Panc1 (cell line): ENCODE results near the gene JAKMIP3. TPM values are rescaled to one million over a fixed set of nuclear protein-coding genes. Genes with fewer than 3 reads are reported as not detected.

Experiments used
- ATAC-seq: fragments of 200-7000 bp; cut with Tn5 transposase; 2 replicates; pipeline ENCODE4 v1.9.1; 2020; ENCODE audit warnings: mild to moderate bottlenecking, moderate library complexity
- BruUV-seq: library from RNA; stranded (reverse); fragments of 400-500 nt; replicated peaks from 2 replicates; lab custom pipeline; 2021; lab: Mats Ljungman, UMichigan
- CTCF ChIA-PET: fragments of 300-600 bp; sonication (Branson Sonifier 250); formaldehyde crosslinking; loops from one replicate; lab custom pipeline; 2022; ENCODE audit warnings: antibody characterized with exemption; lab: Charles Lee
- POLR2A ChIA-PET: fragments of 300-600 bp; sonication (Branson Sonifier 250); formaldehyde crosslinking; loops from one replicate; lab custom pipeline; 2022; ENCODE audit warnings: antibody characterized with exemption; lab: Charles Lee
- DNase-seq: peaks from one replicate; pipeline ENCODE4 v3.0.0-alpha.2; 2010; ENCODE audit warnings: low read depth, low spot score
- H3K27ac ChIP-seq: 2 replicates; pipeline ENCODE4 v1.5.1; 2011; ENCODE audit warnings: mild to moderate bottlenecking, low read length, inconsistent platforms
- H3K27me3 ChIP-seq: fragments of 200-500 bp; sonication (Bioruptor generic); 2 replicates; pipeline ENCODE4 v1.6.0; 2014; ENCODE audit warnings: low read length, inconsistent platforms; ENCODE audit not compliant: control insufficient read depth, insufficient read depth
- H3K36me3 ChIP-seq: fragments of 200-500 bp; sonication (Bioruptor generic); 2 replicates; pipeline ENCODE4 v1.5.1; 2014; ENCODE audit warnings: inconsistent platforms, mild to moderate bottlenecking, low read length, moderate library complexity; ENCODE audit not compliant: control insufficient read depth, insufficient read depth
- H3K4me1 ChIP-seq: 2 replicates; pipeline ENCODE4 v1.5.1; 2011; ENCODE audit warnings: inconsistent platforms, mild to moderate bottlenecking, low read length, moderate library complexity; ENCODE audit not compliant: control insufficient read depth, insufficient read depth
- H3K4me3 ChIP-seq, 2 experiments: 2 replicates each; pipeline ENCODE4 v1.5.1; 2011 to 2012; ENCODE audit warnings: low read depth in 2 of 2, low read length in 2 of 2, mild to moderate bottlenecking in 2 of 2, inconsistent platforms in 1 of 2, moderate library complexity in 1 of 2
- H3K9me3 ChIP-seq: fragments of 200-500 bp; sonication (Bioruptor generic); 2 replicates; pipeline ENCODE4 v1.5.1; 2014; ENCODE audit warnings: low read depth, mild to moderate bottlenecking, inconsistent platforms, low read length, moderate library complexity; ENCODE audit not compliant: control insufficient read depth, insufficient read depth
- CTCF ChIP-seq: fragments of 450-650 bp; IDR thresholded peaks from 2 replicates; pipeline ENCODE4 v1.5.1; 2017; ENCODE audit warnings: mild to moderate bottlenecking
- POLR2AphosphoS5 ChIP-seq: IDR thresholded peaks from 2 replicates; pipeline ENCODE4 v1.6.1; 2012; ENCODE audit warnings: mild to moderate bottlenecking, low read depth, low read length, moderate library complexity
- REST ChIP-seq, 2 experiments: IDR thresholded peaks; 2 replicates each; pipeline ENCODE4 v1.6.1; 2011 to 2012; ENCODE audit warnings: low read depth in 2 of 2, control low read depth in 1 of 2, low read length in 1 of 2, mild to moderate bottlenecking in 1 of 2, moderate library complexity in 1 of 2; ENCODE audit not compliant: insufficient read depth in 1 of 2
- SIN3A ChIP-seq: IDR thresholded peaks from 2 replicates; pipeline ENCODE4 v1.6.1; 2012; ENCODE audit warnings: low read depth, mild to moderate bottlenecking, low read length, moderate library complexity, borderline replicate concordance; ENCODE audit not compliant: insufficient read depth
- TCF7L2 ChIP-seq: IDR thresholded peaks from 2 replicates; pipeline ENCODE4 v1.6.1; 2011; ENCODE audit warnings: mild to moderate bottlenecking, low read depth, low read length, inconsistent platforms
- in situ Hi-C: cut with HindIII; loops from 2 replicates; pipeline ENCODE4 v1.10.0; 2016; ENCODE audit warnings: low sequenced_read_pairs, low pct_unique_long_range_greater_than_20kb
- intact Hi-C: fragments of 100-400 bp; cut with micrococcal nuclease; formaldehyde crosslinking; loops from one replicate; pipeline ENCODE4 v1.10.0; 2022; ENCODE audit not compliant: unreplicated experiment
- total RNA-seq: library from RNA; stranded (reverse); gene quantifications from one replicate; pipeline ENCODE4 v1.2.1, GENCODE V29; 2021; ENCODE audit not compliant: unreplicated experiment

JAKMIP3 gene
- total RNA-seq, 1 experiment from 2014 or later: 1.5 TPM

GRCh38 chr10:132043861-132044695 lies 21.7 kb upstream of the JAKMIP3 start:
- no peaks in the 10 kb centered on the region for H3K4me1 ChIP-seq
- BruUV-seq: no TSS peak
- in situ Hi-C loops: no loop called here
- TF ChIP-seq SIN3A: no peak
- no peak for TF ChIP-seq CTCF
- no peak for TF ChIP-seq POLR2AphosphoS5
- no peak for TF ChIP-seq REST (IDR thresholded peaks at IDR 0.05; ENCODE audit: insufficient read depth in 1 of 2, low read depth in 2 of 2, low read length in 1 of 2)
- no peak for TF ChIP-seq TCF7L2
- POLR2A ChIA-PET: no interaction called here
- no peaks in the 10 kb centered on the region for H3K9me3 ChIP-seq
- ATAC-seq (no peak), DNase-seq (no peak)
- peaks cover 3% of the 10 kb centered on the region for H3K27me3 ChIP-seq
- CTCF ChIA-PET: no interaction called here
- H3K4me3 ChIP-seq: no peak overlapping the region
- H3K27ac ChIP-seq: no peak overlapping the region
- H3K36me3 ChIP-seq: no peaks in the 10 kb centered on the region
- intact Hi-C loops: no loop called here

- no peak for TF ChIP-seq POLR2AphosphoS5
- no peak for TF ChIP-seq SIN3A
- no peak for TF ChIP-seq REST (IDR thresholded peaks at IDR 0.05; ENCODE audit: insufficient read depth in 1 of 2, low read depth in 2 of 2, low read length in 1 of 2)
- TF ChIP-seq TCF7L2: no peak
- no peak for TF ChIP-seq CTCF
- peaks cover 3% of the 10 kb centered on the region for H3K27me3 ChIP-seq
- DNase-seq (no peak), ATAC-seq (no peak)
- intact Hi-C loops: no loop called here
- ChIA-PET POLR2A (no interaction called here), CTCF (no interaction called here)
- H3K36me3 ChIP-seq: no peaks in the 10 kb centered on the region
- no peaks in the 10 kb centered on the region for H3K4me1 ChIP-seq
- H3K9me3 ChIP-seq: no peaks in the 10 kb centered on the region
- H3K27ac ChIP-seq: no peak overlapping the region
- in situ Hi-C loops: no loop called here
- no TSS peak for BruUV-seq
- no peak overlapping the region for H3K4me3 ChIP-seq
These were observed 20.9 kb upstream of the JAKMIP3 start for GRCh38 chr10:132044803-132045202.
